ENCODE measurements around the gene HK1. TPM values are rescaled to one million over a fixed set of nuclear protein-coding genes. Genes with fewer than 3 reads are reported as not detected.

HK1 gene
- polyA plus RNA-seq, 1 donor = 19.3 TPM

GRCh38 chr10:69428165-69428564 lies 149.9 kb downstream of the HK1 start:
- no peak overlapping the region for H3K27ac ChIP-seq (ENCODE audit: low read length)
- no CpG with 5 or more reads among the region's 8 CpGs for WGBS (ENCODE audit: insufficient coverage, low lambda C conversion rate)
- no peak overlapping the region for H3K4me3 ChIP-seq (ENCODE audit: low read length)
- no peaks in the 10 kb centered on the region for H3K36me3 ChIP-seq (ENCODE audit: control insufficient read depth, insufficient read depth, low read length)
- H3K4me1 ChIP-seq (ENCODE audit: control insufficient read depth, insufficient read depth, low read length) = peaks cover 26% of the 10 kb centered on the region
- H3K27me3 ChIP-seq (ENCODE audit: control insufficient read depth, insufficient read depth, low read length) = no peaks in the 10 kb centered on the region
- no peak for DNase-seq
- no peaks in the 10 kb centered on the region for H3K9me3 ChIP-seq (ENCODE audit: control insufficient read depth, low read depth, low read length)

GRCh38 chr10:69434169-69434568 lies 155.9 kb downstream of the HK1 start:
- 100% methylated on average over 1 of the region's 2 CpGs for WGBS (ENCODE audit: insufficient coverage, low lambda C conversion rate)
- H3K4me1 ChIP-seq (ENCODE audit: control insufficient read depth, insufficient read depth, low read length) = peaks cover 12% of the 10 kb centered on the region
- no peak overlapping the region for H3K27ac ChIP-seq (ENCODE audit: low read length)
- H3K27me3 ChIP-seq (ENCODE audit: control insufficient read depth, insufficient read depth, low read length) = no peaks in the 10 kb centered on the region
- no peak overlapping the region for H3K4me3 ChIP-seq (ENCODE audit: low read length)
- peak in 1 of 2 donors; percentile 61 for DNase-seq
- H3K36me3 ChIP-seq (ENCODE audit: control insufficient read depth, insufficient read depth, low read length) = no peaks in the 10 kb centered on the region
- H3K9me3 ChIP-seq (ENCODE audit: control insufficient read depth, low read depth, low read length) = peaks cover 3% of the 10 kb centered on the region

GRCh38 chr10:69434926-69435325 lies 156.6 kb downstream of the HK1 start:
- Histone ChIP-seq H3K4me1 (ENCODE audit: control insufficient read depth, insufficient read depth, low read length) (peaks cover 18% of the 10 kb centered on the region), H3K4me3 (ENCODE audit: low read length) (no peak overlapping the region), H3K27ac (ENCODE audit: low read length) (no peak overlapping the region), H3K36me3 (ENCODE audit: control insufficient read depth, insufficient read depth, low read length) (no peaks in the 10 kb centered on the region), H3K27me3 (ENCODE audit: control insufficient read depth, insufficient read depth, low read length) (no peaks in the 10 kb centered on the region), H3K9me3 (ENCODE audit: control insufficient read depth, low read depth, low read length) (peaks cover 3% of the 10 kb centered on the region)
- WGBS (ENCODE audit: insufficient coverage, low lambda C conversion rate) = no CpG with 5 or more reads among the region's 11 CpGs
- no peak for DNase-seq

- no peak overlapping the region for H3K4me3 ChIP-seq (ENCODE audit: low read length)
- no peaks in the 10 kb centered on the region for H3K27me3 ChIP-seq (ENCODE audit: control insufficient read depth, insufficient read depth, low read length)
- no peak overlapping the region for H3K27ac ChIP-seq (ENCODE audit: low read length)
- peaks cover 3% of the 10 kb centered on the region for H3K9me3 ChIP-seq (ENCODE audit: control insufficient read depth, low read depth, low read length)
- no CpG with 5 or more reads among the region's 14 CpGs for WGBS (ENCODE audit: insufficient coverage, low lambda C conversion rate)
- H3K4me1 ChIP-seq (ENCODE audit: control insufficient read depth, insufficient read depth, low read length) = peaks cover 28% of the 10 kb centered on the region
- DNase-seq = no peak
- no peaks in the 10 kb centered on the region for H3K36me3 ChIP-seq (ENCODE audit: control insufficient read depth, insufficient read depth, low read length)
These were observed 157.7 kb downstream of the HK1 start for GRCh38 chr10:69435966-69436520.

GRCh38 chr10:69437321-69438259 lies 159.3 kb downstream of the HK1 start:
- Histone ChIP-seq H3K9me3 (ENCODE audit: control insufficient read depth, low read depth, low read length) (peaks cover 3% of the 10 kb centered on the region), H3K27me3 (ENCODE audit: control insufficient read depth, insufficient read depth, low read length) (no peaks in the 10 kb centered on the region), H3K4me1 (ENCODE audit: control insufficient read depth, insufficient read depth, low read length) (peaks cover 28% of the 10 kb centered on the region), H3K36me3 (ENCODE audit: control insufficient read depth, insufficient read depth, low read length) (no peaks in the 10 kb centered on the region), H3K4me3 (ENCODE audit: low read length) (no peak overlapping the region), H3K27ac (ENCODE audit: low read length) (peak overlapping the region; percentile 84)
- WGBS (ENCODE audit: insufficient coverage, low lambda C conversion rate) = 100% methylated on average over 1 of the region's 13 CpGs
- DNase-seq = no peak

- no peaks in the 10 kb centered on the region for H3K36me3 ChIP-seq (ENCODE audit: control insufficient read depth, insufficient read depth, low read length)
- H3K27me3 ChIP-seq (ENCODE audit: control insufficient read depth, insufficient read depth, low read length) = no peaks in the 10 kb centered on the region
- 19% methylated on average over 4 of the region's 10 CpGs for WGBS (ENCODE audit: insufficient coverage, low lambda C conversion rate)
- H3K4me1 ChIP-seq (ENCODE audit: control insufficient read depth, insufficient read depth, low read length) = peaks cover 28% of the 10 kb centered on the region
- H3K27ac ChIP-seq (ENCODE audit: low read length) = peak overlapping the region; percentile 84
- H3K4me3 ChIP-seq (ENCODE audit: low read length) = no peak overlapping the region
- H3K9me3 ChIP-seq (ENCODE audit: control insufficient read depth, low read depth, low read length) = peaks cover 3% of the 10 kb centered on the region
- peak in 1 of 2 donors; percentile 78 for DNase-seq
These were observed 160.4 kb downstream of the HK1 start for GRCh38 chr10:69438536-69439349.

- H3K4me1 ChIP-seq (ENCODE audit: control insufficient read depth, insufficient read depth, low read length) = peaks cover 28% of the 10 kb centered on the region
- H3K36me3 ChIP-seq (ENCODE audit: control insufficient read depth, insufficient read depth, low read length) = no peaks in the 10 kb centered on the region
- no peak for DNase-seq
- H3K9me3 ChIP-seq (ENCODE audit: control insufficient read depth, low read depth, low read length) = peaks cover 3% of the 10 kb centered on the region
- peak overlapping the region; percentile 84 for H3K27ac ChIP-seq (ENCODE audit: low read length)
- no peak overlapping the region for H3K4me3 ChIP-seq (ENCODE audit: low read length)
- WGBS (ENCODE audit: insufficient coverage, low lambda C conversion rate) = no CpG with 5 or more reads among the region's 5 CpGs
- no peaks in the 10 kb centered on the region for H3K27me3 ChIP-seq (ENCODE audit: control insufficient read depth, insufficient read depth, low read length)
These were observed 161.0 kb downstream of the HK1 start for GRCh38 chr10:69439350-69439739.

- H3K27me3 ChIP-seq (ENCODE audit: control insufficient read depth, insufficient read depth, low read length) = no peaks in the 10 kb centered on the region
- peaks cover 28% of the 10 kb centered on the region for H3K4me1 ChIP-seq (ENCODE audit: control insufficient read depth, insufficient read depth, low read length)
- peaks cover 2% of the 10 kb centered on the region for H3K9me3 ChIP-seq (ENCODE audit: control insufficient read depth, low read depth, low read length)
- peak overlapping the region; percentile 84 for H3K27ac ChIP-seq (ENCODE audit: low read length)
- no peak overlapping the region for H3K4me3 ChIP-seq (ENCODE audit: low read length)
- H3K36me3 ChIP-seq (ENCODE audit: control insufficient read depth, insufficient read depth, low read length) = no peaks in the 10 kb centered on the region
- WGBS (ENCODE audit: insufficient coverage, low lambda C conversion rate) = no CpG with 5 or more reads among the region's 5 CpGs
- DNase-seq = peak; percentile 82 to 89
These were observed 161.7 kb downstream of the HK1 start for GRCh38 chr10:69439813-69440506.

GRCh38 chr10:69443354-69443753 lies 165.1 kb downstream of the HK1 start:
- Histone ChIP-seq H3K9me3 (ENCODE audit: control insufficient read depth, low read depth, low read length) (no peaks in the 10 kb centered on the region), H3K4me3 (ENCODE audit: low read length) (no peak overlapping the region), H3K27ac (ENCODE audit: low read length) (no peak overlapping the region), H3K36me3 (ENCODE audit: control insufficient read depth, insufficient read depth, low read length) (no peaks in the 10 kb centered on the region), H3K27me3 (ENCODE audit: control insufficient read depth, insufficient read depth, low read length) (no peaks in the 10 kb centered on the region), H3K4me1 (ENCODE audit: control insufficient read depth, insufficient read depth, low read length) (peaks cover 22% of the 10 kb centered on the region)
- WGBS (ENCODE audit: insufficient coverage, low lambda C conversion rate) = 90% methylated on average over 1 of the region's 1 CpG
- no peak for DNase-seq

- Histone ChIP-seq H3K4me3 (ENCODE audit: low read length) (no peak overlapping the region), H3K9me3 (ENCODE audit: control insufficient read depth, low read depth, low read length) (no peaks in the 10 kb centered on the region), H3K36me3 (ENCODE audit: control insufficient read depth, insufficient read depth, low read length) (no peaks in the 10 kb centered on the region), H3K27me3 (ENCODE audit: control insufficient read depth, insufficient read depth, low read length) (no peaks in the 10 kb centered on the region), H3K4me1 (ENCODE audit: control insufficient read depth, insufficient read depth, low read length) (peaks cover 18% of the 10 kb centered on the region), H3K27ac (ENCODE audit: low read length) (no peak overlapping the region)
- 90% methylated on average over 2 of the region's 4 CpGs for WGBS (ENCODE audit: insufficient coverage, low lambda C conversion rate)
- no peak for DNase-seq
These were observed 166.7 kb downstream of the HK1 start for GRCh38 chr10:69445041-69445440.
